ENCODE measurements around the gene LMNB1. TPM values are rescaled to one million over a fixed set of nuclear protein-coding genes. Genes with fewer than 3 reads are reported as not detected.
A peak's percentile ranks its signal among the peaks of the same experiment; 100 is the strongest.
"Not testable (repeated sequence)": the region's sequence is repeated elsewhere in the genome, so short reads cannot be mapped to it uniquely, and the experiment has no call there.

Gene LMNB1
- total RNA-seq, 1 experiment from 2014 or later, result 211 TPM

- H3K4me1 ChIP-seq (ENCODE audit: insufficient read depth, low read length), result peaks cover 1% of the 10 kb centered on the region; the same call in 1 of the 2 replicates
These were observed 16.2 kb downstream of the LMNB1 start for GRCh38 chr5:126793097-126793496.

GRCh38 chr5:126793648-126794047, 16.7 kb downstream of the LMNB1 start:
- H3K4me1 Mint-ChIP-seq, result peaks cover 20 to 26% of the 10 kb centered on the region in 2 experiments
- H3K14ac ChIP-seq (ENCODE audit: insufficient read depth, low read length); H2BK12ac ChIP-seq (ENCODE audit: insufficient read length, low read depth, low read length); H3K9ac ChIP-seq (ENCODE audit: extremely low read depth, insufficient read length, low read length); H3K27me3 Mint-ChIP-seq (ENCODE audit: low read depth); H3K4me2 ChIP-seq (ENCODE audit: insufficient read depth, insufficient read length, low read length); H2BK120ac ChIP-seq (ENCODE audit: low read depth, low read length, poor library complexity, severe bottlenecking); DNase-seq; H2AFZ ChIP-seq (ENCODE audit: low read length); H4K91ac ChIP-seq (ENCODE audit: insufficient read length, low read depth, low read length); H4K20me1 ChIP-seq (ENCODE audit: control insufficient read depth, insufficient read depth, insufficient read length); H3K4me3 Mint-ChIP-seq; H2AK5ac ChIP-seq (ENCODE audit: insufficient read length, low read length); H2BK20ac ChIP-seq (ENCODE audit: low read depth, low read length, poor library complexity, severe bottlenecking); H4K5ac ChIP-seq (ENCODE audit: insufficient read length, low read depth, low read length); H3K56ac ChIP-seq (ENCODE audit: insufficient read length, low read depth, low read length); H3K18ac ChIP-seq (ENCODE audit: insufficient read length, low read depth, low read length); H3K9me3 ChIP-seq (ENCODE audit: control insufficient read depth, low read depth, low read length); H3T11ph ChIP-seq (ENCODE audit: low read length); H3K27me3 ChIP-seq (ENCODE audit: insufficient read depth, low read length); H4K8ac ChIP-seq (replicated peaks; ENCODE audit: insufficient read length, low read depth, low read length); H2BK5ac ChIP-seq (ENCODE audit: insufficient read length, low read length); H3K27ac ChIP-seq (ENCODE audit: insufficient read length, low read depth, low read length); H3K23ac ChIP-seq (ENCODE audit: insufficient read length, low read depth, low read length); H2BK15ac ChIP-seq (ENCODE audit: low read depth, low read length); H3K9me3 Mint-ChIP-seq; H3K23me2 ChIP-seq (ENCODE audit: insufficient read length, low read depth, low read length, poor library complexity, severe bottlenecking); H3K4me1 ChIP-seq (ENCODE audit: insufficient read depth, low read length); H3K4ac ChIP-seq (ENCODE audit: low read depth, low read length): not testable (repeated sequence)
- H3K36me3 Mint-ChIP-seq (ENCODE audit: insufficient read depth in 1 of 3, low read depth in 3 of 3), result peaks cover 8 to 20% (median 13%) of the 10 kb centered on the region in 3 experiments; a peak in 6 of 7 replicates
- peak overlapping the region in 1 of 3 experiments; percentile 22; a peak in 1 of 7 replicates for H3K27ac Mint-ChIP-seq
- Histone ChIP-seq H3K79me1 (ENCODE audit: insufficient read depth, low read depth, low read length, poor library complexity, severe bottlenecking) (peaks cover 20% of the 10 kb centered on the region), H3K79me2 (ENCODE audit: insufficient read depth, low read length) (peaks cover 73% of the 10 kb centered on the region; the same call in 1 of the 2 replicates)
- WGBS (ENCODE audit: extremely low coverage, insufficient read length, low lambda C conversion rate), result no CpG with 5 or more reads among the region's 9 CpGs

More at GRCh38 chr5:126793097-126793496, 16.2 kb downstream of the LMNB1 start:
- Histone ChIP-seq H3K27ac (ENCODE audit: insufficient read length, low read depth, low read length) (no peak overlapping the region), H4K8ac (replicated peaks; ENCODE audit: insufficient read length, low read depth, low read length) (no peak overlapping the region), H2BK5ac (ENCODE audit: insufficient read length, low read length) (no peak overlapping the region), H4K20me1 (ENCODE audit: control insufficient read depth, insufficient read depth, insufficient read length) (no peaks in the 10 kb centered on the region), H3K79me2 (ENCODE audit: insufficient read depth, low read length) (peaks cover 76% of the 10 kb centered on the region), H2BK12ac (ENCODE audit: insufficient read length, low read depth, low read length) (no peak overlapping the region), H3T11ph (ENCODE audit: low read length) (no peak overlapping the region), H3K56ac (ENCODE audit: insufficient read length, low read depth, low read length) (no peak overlapping the region), H3K4me2 (ENCODE audit: insufficient read depth, insufficient read length, low read length) (no peak overlapping the region), H3K23me2 (ENCODE audit: insufficient read length, low read depth, low read length, poor library complexity, severe bottlenecking) (no peaks in the 10 kb centered on the region), H2BK15ac (ENCODE audit: low read depth, low read length) (no peak overlapping the region), H3K18ac (ENCODE audit: insufficient read length, low read depth, low read length) (no peak overlapping the region), H3K27me3 (ENCODE audit: insufficient read depth, low read length) (no peaks in the 10 kb centered on the region), H3K4ac (ENCODE audit: low read depth, low read length) (no peak overlapping the region), H4K91ac (ENCODE audit: insufficient read length, low read depth, low read length) (no peak overlapping the region), H3K14ac (ENCODE audit: insufficient read depth, low read length) (no peak overlapping the region), H2BK20ac (ENCODE audit: low read depth, low read length, poor library complexity, severe bottlenecking) (no peak overlapping the region), H3K9ac (ENCODE audit: extremely low read depth, insufficient read length, low read length) (no peak overlapping the region), H3K23ac (ENCODE audit: insufficient read length, low read depth, low read length) (no peak overlapping the region), H4K5ac (ENCODE audit: insufficient read length, low read depth, low read length) (no peak overlapping the region), H2AFZ (ENCODE audit: low read length) (no peak overlapping the region), H3K9me3 (ENCODE audit: control insufficient read depth, low read depth, low read length) (no peaks in the 10 kb centered on the region), H2AK5ac (ENCODE audit: insufficient read length, low read length) (no peak overlapping the region), H2BK120ac (ENCODE audit: low read depth, low read length, poor library complexity, severe bottlenecking) (no peak overlapping the region), H3K79me1 (ENCODE audit: insufficient read depth, low read depth, low read length, poor library complexity, severe bottlenecking) (peaks cover 24% of the 10 kb centered on the region)
- no peak overlapping the region for H3K4me3 Mint-ChIP-seq
- H3K27ac Mint-ChIP-seq, result peak overlapping the region in 1 of 3 experiments; percentile 9; a peak in 1 of 7 replicates
- H3K4me1 Mint-ChIP-seq, result peaks cover 25 to 27% of the 10 kb centered on the region in 2 experiments
- no CpG with 5 or more reads among the region's 3 CpGs for WGBS (ENCODE audit: extremely low coverage, insufficient read length, low lambda C conversion rate)
- DNase-seq, result no peak
- TF ChIP-seq, protein P1, sequence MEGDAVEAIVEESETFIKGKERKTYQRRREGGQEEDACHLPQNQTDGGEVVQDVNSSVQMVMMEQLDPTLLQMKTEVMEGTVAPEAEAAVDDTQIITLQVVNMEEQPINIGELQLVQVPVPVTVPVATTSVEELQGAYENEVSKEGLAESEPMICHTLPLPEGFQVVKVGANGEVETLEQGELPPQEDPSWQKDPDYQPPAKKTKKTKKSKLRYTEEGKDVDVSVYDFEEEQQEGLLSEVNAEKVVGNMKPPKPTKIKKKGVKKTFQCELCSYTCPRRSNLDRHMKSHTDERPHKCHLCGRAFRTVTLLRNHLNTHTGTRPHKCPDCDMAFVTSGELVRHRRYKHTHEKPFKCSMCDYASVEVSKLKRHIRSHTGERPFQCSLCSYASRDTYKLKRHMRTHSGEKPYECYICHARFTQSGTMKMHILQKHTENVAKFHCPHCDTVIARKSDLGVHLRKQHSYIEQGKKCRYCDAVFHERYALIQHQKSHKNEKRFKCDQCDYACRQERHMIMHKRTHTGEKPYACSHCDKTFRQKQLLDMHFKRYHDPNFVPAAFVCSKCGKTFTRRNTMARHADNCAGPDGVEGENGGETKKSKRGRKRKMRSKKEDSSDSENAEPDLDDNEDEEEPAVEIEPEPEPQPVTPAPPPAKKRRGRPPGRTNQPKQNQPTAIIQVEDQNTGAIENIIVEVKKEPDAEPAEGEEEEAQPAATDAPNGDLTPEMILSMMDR (conservative IDR thresholded peaks at IDR 0.05), result no peak
- no peaks in the 10 kb centered on the region for H3K27me3 Mint-ChIP-seq (ENCODE audit: low read depth)
- peaks cover 4 to 17% (median 11%) of the 10 kb centered on the region in 3 experiments; a peak in 6 of 7 replicates for H3K36me3 Mint-ChIP-seq (ENCODE audit: insufficient read depth in 1 of 3, low read depth in 3 of 3)
- no peaks in the 10 kb centered on the region for H3K9me3 Mint-ChIP-seq

Data from H9 (cell line).